ENCODE results near the gene BCAR3.

The BCAR3 gene

GRCh38 chr1:93617670-93618499 is 63.8 kb downstream of the BCAR3 start:
- DNase-seq, result no peak

DNA sequence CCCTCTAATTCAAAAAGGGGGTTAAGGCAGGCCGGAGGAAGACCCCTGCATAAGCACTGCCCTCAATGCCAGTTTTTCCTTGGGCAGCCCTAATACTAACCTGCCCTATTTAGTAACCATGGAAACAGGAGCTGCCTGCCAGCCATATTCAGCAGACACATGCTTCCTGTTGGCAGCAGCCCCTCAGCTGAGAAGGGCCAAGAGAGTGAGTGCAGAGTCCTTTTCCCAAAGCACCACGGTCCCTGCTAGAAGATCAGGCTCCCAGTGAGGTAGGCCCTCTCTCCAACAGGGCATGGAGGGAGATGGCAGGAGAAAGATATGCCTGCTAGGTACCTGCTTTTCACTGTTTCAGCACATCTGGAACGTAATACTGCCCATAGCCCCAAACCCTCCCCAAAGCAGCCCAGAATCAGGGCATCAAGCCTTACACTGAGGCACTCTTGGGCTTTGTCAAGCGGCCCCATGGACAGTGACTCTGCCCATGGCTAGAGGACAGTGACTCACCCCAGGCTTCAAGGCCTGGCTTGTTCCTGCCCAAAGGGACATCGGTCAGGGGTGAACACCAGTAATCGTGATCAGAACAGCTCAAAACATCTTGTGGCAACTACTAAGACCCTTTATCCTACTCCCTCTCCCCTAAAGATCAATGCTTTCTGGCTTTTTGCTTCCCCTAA is 64.5 kb downstream of the BCAR3 start:
- DNase-seq, result peak in 36 of 51 donors; percentile 11 to 79 (median 48)

DNA sequence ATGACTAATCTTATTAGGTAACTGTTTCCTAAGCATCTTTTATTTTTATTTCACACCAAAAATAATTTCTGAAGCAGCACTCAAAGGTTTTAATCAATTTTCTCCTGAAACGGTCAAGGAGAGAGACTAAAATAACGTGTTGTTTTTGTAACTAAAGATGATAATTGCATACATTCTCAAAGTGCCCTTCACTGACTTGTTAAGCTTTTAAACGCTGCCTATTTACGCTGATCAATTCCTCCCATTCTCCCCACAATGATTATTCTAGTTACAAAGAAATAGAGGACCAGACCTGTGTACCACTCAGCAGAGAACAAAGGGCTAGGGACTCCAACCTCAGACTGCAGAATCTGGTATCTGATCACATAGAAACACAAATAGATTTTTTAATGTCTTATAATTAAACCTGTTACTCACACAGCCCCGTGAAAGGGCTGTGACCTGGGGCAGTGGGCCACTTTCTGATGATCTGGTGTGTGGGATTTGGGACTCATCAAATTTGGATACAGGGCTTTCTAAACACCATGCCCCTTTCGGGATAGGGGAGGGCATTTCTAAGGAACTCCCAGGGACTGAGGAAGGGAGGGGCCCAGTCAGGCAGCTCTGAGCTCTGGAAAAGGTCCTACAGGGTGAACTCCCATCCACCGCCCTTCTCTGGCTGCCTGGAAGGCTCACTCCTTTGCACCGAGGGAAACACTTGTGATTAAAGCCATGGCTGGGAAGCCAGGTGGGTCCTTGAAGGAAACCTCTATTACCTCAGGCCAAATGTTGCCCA is 65.2 kb downstream of the BCAR3 start:
- DNase-seq, result peak in 10 of 51 donors; percentile 11 to 69 (median 52)

GRCh38 chr1:93615582-93616150 is 66.0 kb downstream of the BCAR3 start:
- peak in 1 of 51 donors; percentile 12 for DNase-seq

DNA sequence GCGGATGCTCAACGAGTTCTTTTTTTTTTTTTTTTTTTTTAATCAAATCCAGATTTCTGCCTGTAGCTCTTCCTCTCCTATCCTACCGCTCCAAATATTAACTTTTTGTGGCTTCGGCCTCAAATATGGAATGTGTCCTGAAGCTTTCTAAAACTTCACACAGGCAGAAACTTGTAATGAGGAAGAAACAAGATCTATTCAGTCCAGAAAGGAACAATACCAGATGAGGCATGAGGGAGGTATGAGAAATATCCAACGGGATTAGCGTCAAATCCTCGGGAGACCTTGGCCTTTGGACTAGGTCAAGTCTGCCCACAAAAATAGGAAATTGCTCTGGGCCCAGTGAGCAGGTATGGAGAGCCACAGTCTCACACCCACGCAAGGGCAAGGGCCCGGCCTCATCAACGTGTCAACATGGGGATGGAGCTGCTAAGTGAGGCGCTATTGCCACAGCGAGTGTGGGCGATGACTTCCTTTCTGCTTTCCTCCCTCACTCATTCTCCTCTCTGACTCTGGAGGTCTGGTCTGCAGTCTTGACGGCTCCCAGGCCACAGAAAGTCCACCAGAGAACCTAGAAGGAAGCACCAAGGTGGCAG is 66.6 kb downstream of the BCAR3 start:
- no peak for DNase-seq

- DNase-seq, result no peak
Measured at GRCh38 chr1:93614541-93614940, 67.1 kb downstream of the BCAR3 start.

GRCh38 chr1:93613898-93614297 is 67.7 kb downstream of the BCAR3 start:
- DNase-seq, result peak in 21 of 51 donors; percentile 9 to 53 (median 32)

DNA sequence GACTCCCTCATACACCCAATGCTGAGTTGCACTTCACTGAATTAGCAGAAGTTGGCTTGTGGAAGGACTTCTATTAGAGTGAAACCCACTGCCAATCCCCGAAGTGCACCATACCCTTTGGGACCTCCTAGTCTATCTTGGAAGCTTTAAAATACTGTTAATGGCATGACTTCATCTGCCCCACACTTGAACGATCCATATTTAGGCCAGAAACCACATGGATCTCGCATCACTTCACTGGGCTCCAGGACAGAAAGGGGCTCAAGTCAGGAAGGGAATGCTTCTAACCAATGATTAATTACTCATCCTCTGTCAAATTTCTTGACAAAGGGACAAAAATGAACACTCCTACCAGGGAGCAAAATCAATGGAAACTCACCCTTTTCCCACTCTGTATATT is 69.1 kb downstream of the BCAR3 start:
- no peak for DNase-seq

DNA sequence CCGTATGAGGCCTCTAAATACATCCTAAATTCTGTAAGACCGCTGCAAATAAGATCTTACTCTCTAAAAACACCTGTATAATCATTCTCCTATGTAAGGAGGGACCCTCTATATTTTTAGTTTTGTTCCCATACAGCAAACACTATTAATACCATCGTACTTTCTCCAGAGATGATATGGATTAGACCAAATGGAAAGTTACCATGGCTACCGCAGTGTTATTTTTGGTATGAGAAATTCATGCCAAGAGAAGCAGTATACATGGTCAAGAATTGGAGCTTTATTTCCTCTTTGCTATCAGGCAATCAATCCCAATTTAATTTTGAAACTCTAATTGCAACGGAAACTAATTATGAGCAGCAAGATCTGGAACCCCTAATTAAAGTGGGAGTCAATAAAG is 70.0 kb downstream of the BCAR3 start:
- no peak for DNase-seq

DNA sequence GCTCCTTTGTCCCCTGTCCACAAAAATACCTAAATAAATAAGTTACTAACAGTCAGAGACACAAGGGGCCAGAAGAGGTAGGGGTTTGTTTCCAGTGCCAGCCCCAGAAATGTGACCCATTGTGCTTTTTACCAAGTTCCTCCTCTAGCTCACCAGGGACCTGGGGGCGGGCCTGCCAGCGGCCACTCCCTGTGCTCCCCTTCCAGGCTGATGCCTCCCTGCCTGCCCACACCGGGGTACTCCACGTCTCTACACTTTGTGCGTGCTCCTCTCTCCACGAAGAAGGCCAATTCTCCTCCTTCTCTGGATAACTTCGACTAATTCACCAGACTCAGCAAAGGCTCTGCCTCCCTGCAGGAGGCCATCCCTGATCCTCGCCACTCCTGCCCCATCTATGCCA is 72.1 kb downstream of the BCAR3 start:
- no peak for DNase-seq

- DNase-seq, result no peak
Measured at GRCh38 chr1:93608187-93609109, 73.2 kb downstream of the BCAR3 start.

- peak in 2 of 51 donors; percentile 14 to 54 for DNase-seq
Measured at GRCh38 chr1:93607814-93608186, 73.8 kb downstream of the BCAR3 start.

DNA sequence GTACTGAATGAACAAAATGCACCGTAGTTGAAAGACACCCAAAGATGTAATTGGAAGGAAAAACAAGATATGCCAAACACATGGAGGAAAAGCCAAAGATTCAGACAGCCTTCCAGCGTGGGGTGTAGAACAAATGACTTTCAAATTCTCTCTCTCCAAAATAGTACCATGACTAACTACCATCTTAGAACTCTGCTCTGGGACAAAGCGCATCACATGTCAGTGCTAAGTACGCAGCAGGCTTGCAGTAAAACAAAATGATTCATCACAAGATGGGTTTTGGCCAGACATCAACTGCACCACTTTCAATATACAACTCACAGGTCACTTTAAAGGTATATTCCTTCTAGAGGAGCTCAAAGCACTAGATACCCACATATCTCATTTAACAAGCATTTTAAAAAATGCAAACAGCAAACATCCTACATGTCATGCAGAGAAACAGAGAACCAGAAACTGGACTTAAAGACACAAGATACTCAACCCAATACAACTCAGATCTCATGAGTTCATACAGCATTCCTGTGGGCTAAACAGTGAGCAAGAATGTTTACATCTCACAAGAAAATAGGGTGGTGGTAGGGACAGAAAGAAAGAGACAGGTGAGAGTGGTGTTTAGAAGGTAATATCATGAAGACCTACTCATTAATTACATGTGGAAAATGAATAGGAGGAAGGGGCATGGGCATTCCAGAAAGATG is 75.7 kb downstream of the BCAR3 start:
- DNase-seq, result peak in 2 of 51 donors; percentile 29 to 36

DNA sequence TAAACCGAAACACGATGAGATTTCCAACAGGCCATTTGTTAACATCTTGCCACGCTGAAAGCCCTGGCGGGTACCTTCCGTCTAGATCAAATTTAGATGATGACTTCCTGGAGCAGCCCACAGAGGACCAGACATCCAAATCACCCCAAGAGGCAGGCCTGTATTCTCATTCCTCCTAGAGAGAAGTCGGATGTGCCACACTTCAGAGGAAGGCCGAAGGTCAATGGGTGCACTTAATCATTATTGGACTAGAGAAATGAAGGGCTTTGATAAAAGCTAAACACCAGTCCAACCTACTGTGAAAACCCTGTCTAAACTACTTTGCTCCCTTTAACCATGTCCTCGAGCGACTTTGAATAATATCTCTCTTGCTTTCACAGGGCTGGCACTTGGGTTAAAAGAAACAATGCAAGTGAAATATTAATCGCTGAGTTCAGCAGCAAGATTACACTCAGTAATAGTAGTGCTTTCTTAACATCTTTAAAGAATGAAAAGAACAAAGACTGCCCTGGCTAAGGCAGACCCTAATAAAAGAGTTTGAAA is 76.5 kb downstream of the BCAR3 start:
- DNase-seq, result no peak

DNA sequence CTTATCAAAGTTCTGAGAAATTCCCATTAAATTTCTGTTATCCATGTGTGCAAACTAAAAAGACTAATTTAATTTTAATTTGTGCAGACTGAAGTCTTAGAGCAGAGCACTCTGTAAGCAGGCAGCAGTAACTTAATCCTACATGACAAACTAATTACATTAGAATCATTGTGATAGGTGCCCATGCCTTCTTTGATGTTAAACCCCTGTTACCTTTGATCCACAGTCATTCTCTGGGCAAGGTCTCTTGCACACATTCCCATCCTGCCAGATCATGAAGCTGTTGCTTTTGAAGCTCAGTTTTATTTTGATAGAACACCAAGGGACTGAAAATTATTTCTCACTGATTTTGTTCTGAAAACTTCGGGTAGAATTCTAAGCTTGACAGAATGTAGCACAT is 77.2 kb downstream of the BCAR3 start:
- no peak for DNase-seq

DNA sequence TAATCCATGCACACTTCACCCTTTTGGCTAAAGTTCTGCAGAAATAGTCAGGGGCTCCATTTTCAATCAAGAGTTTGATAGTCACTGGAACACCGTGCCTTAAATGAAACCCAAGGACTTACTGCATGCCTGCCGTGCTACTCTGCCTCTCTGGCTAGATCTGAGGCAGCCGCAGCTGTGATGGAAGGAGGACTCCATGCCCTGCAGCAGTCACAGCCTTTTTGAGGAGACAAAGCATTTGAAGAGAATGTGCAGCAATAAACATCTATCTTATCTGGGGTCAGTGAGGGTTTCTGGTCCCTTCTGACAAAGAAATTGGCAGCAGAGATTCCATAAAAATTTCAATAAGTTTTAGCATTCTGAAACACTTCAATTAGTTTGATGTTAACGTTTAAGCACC is 78.0 kb downstream of the BCAR3 start:
- no peak for DNase-seq

- no peak for DNase-seq
Measured at GRCh38 chr1:93603106-93603505, 78.5 kb downstream of the BCAR3 start.

DNA sequence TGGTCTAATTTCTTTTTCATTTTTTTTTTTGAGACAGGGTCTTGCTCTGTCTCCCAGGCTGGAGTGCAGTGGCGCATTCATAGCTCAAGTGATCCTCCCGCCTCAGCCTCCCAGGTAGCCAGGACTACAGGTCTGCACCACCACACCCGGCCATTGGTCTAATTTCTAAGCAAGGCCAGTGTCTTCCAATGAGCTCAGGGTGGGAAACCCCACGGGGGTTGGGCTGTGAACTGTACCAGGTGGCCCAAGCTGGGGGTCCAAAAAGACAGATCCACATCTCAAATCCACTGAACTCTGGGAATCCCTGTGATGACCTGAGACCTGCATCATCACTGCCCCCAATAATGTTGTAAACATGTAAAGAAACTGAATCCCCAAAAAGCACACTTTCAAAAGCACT is 79.5 kb downstream of the BCAR3 start:
- no peak for DNase-seq

- DNase-seq, result no peak
Measured at GRCh38 chr1:93601686-93602085, 80.0 kb downstream of the BCAR3 start.

All from hypothalamus (tissue), 51 donors.